CD1c-positive myeloid dendritic cell (primary cell): ENCODE data around the gene PHAF1.

Experiments used
- DNase-seq: peaks from one replicate; pipeline ENCODE4 v3.0.0-alpha.2; 2016; ENCODE audit errors: extremely low spot score

The PHAF1 gene

GRCh38 chr16:67180166-67180565, 70.4 kb downstream of the PHAF1 start:
- DNase-seq = no peak

- no peak for DNase-seq
Measured at GRCh38 chr16:67181346-67181745, 71.6 kb downstream of the PHAF1 start.

GRCh38 chr16:67182288-67182687, 72.5 kb downstream of the PHAF1 start:
- DNase-seq = no peak

- no peak for DNase-seq
Measured at GRCh38 chr16:67183284-67183626, 73.5 kb downstream of the PHAF1 start.

- DNase-seq = peak; percentile 96
Measured at GRCh38 chr16:67183627-67184452, 74.1 kb downstream of the PHAF1 start, which contains the start of gene MATCAP1. TSS of gene MATCAP1 (minus strand) at chr16:67183963. CDS start at chr16:67180610, 3,353 bp downstream.

- DNase-seq = no peak
Measured at GRCh38 chr16:67184453-67184994, 74.8 kb downstream of the PHAF1 start.

- DNase-seq = peak; percentile 92
Measured at GRCh38 chr16:67184995-67185650, 75.4 kb downstream of the PHAF1 start.

- DNase-seq = no peak
Measured at GRCh38 chr16:67185651-67186134, 76.0 kb downstream of the PHAF1 start.

GRCh38 chr16:67186550-67186950, 76.8 kb downstream of the PHAF1 start:
- no peak for DNase-seq

GRCh38 chr16:67187175-67187890, 77.6 kb downstream of the PHAF1 start:
- no peak for DNase-seq

- no peak for DNase-seq
Measured at GRCh38 chr16:67188323-67188722, 78.6 kb downstream of the PHAF1 start.

GRCh38 chr16:67188798-67189197, 79.1 kb downstream of the PHAF1 start:
- no peak for DNase-seq

- no peak for DNase-seq
Measured at GRCh38 chr16:67190041-67190440, 80.3 kb downstream of the PHAF1 start, which contains the start of gene EXOC3L1. TSS of gene EXOC3L1 (minus strand) at chr16:67190136. CDS start at chr16:67189676, 460 bp downstream.

GRCh38 chr16:67190448-67191399, 81.0 kb downstream of the PHAF1 start:
- DNase-seq = no peak

GRCh38 chr16:67191411-67191994, 81.8 kb downstream of the PHAF1 start:
- no peak for DNase-seq

GRCh38 chr16:67191995-67192681, 82.4 kb downstream of the PHAF1 start, which contains the start of gene E2F4:
TSS of gene E2F4 (plus strand) at chr16:67192155. CDS start at chr16:67192228, 73 bp downstream.
- DNase-seq = peak; percentile 96

- no peak for DNase-seq
Measured at GRCh38 chr16:67192781-67193361, 83.1 kb downstream of the PHAF1 start.

- DNase-seq = no peak
Measured at GRCh38 chr16:67193536-67193935, 83.8 kb downstream of the PHAF1 start.

GRCh38 chr16:67194260-67194659, 84.5 kb downstream of the PHAF1 start:
- DNase-seq = no peak
